ENCODE results near the gene SLC6A16.
"Not testable (repeated sequence)": the region's sequence is repeated elsewhere in the genome, so short reads cannot be mapped to it uniquely, and the experiment has no call there.

The SLC6A16 gene

GRCh38 chr19:49324801-49325576 is at the start of gene SLC6A16:
Gene SLC6A16, minus strand, starts transcription at chr19:49325191. Its CDS starts 13,844 bp downstream, at chr19:49311347.
- DNase-seq, result no peak

- not testable (repeated sequence) for DNase-seq
Measured at GRCh38 chr19:49373174-49373573, 48.2 kb upstream of the SLC6A16 start.

- no peak for DNase-seq
Measured at GRCh38 chr19:49371184-49371583, 46.2 kb upstream of the SLC6A16 start.

- DNase-seq, result no peak
Measured at GRCh38 chr19:49368711-49369358, 43.8 kb upstream of the SLC6A16 start.

- no peak for DNase-seq
Measured at GRCh38 chr19:49366110-49366509, 41.1 kb upstream of the SLC6A16 start.

- no peak for DNase-seq
Measured at GRCh38 chr19:49364083-49364737, 39.2 kb upstream of the SLC6A16 start.

- peak; percentile 51 for DNase-seq
Measured at GRCh38 chr19:49363268-49364082, 38.5 kb upstream of the SLC6A16 start, which contains the start of gene DKKL1. Gene DKKL1, plus strand, starts transcription at chr19:49363877. Its CDS starts 122 bp downstream, at chr19:49363999.

GRCh38 chr19:49362929-49363267 is 37.9 kb upstream of the SLC6A16 start:
- no peak for DNase-seq

- DNase-seq, result peak; percentile 23
Measured at GRCh38 chr19:49362048-49362928, 37.3 kb upstream of the SLC6A16 start, which contains the start of gene TEAD2. Gene TEAD2, minus strand, starts transcription at chr19:49362416. Its CDS starts 2,341 bp downstream, at chr19:49360075.

GRCh38 chr19:49361438-49362047 is 36.6 kb upstream of the SLC6A16 start:
- peak; percentile 20 for DNase-seq

GRCh38 chr19:49359851-49360820 is 35.1 kb upstream of the SLC6A16 start:
- DNase-seq, result no peak

GRCh38 chr19:49357186-49357585 is 32.2 kb upstream of the SLC6A16 start:
- DNase-seq, result no peak

- no peak for DNase-seq
Measured at GRCh38 chr19:49356382-49356781, 31.4 kb upstream of the SLC6A16 start.

GRCh38 chr19:49355909-49356353 is 30.9 kb upstream of the SLC6A16 start:
- DNase-seq, result no peak

- no peak for DNase-seq
Measured at GRCh38 chr19:49349567-49349966, 24.6 kb upstream of the SLC6A16 start.

GRCh38 chr19:49348305-49349189 is 23.6 kb upstream of the SLC6A16 start:
- DNase-seq, result no peak

GRCh38 chr19:49347835-49348234 is 22.8 kb upstream of the SLC6A16 start:
- DNase-seq, result no peak

GRCh38 chr19:49347191-49347590 is 22.2 kb upstream of the SLC6A16 start:
- no peak for DNase-seq

All from stimulated activated CD4-positive, alpha-beta T cell treated with anti-CD3 and anti-CD28 coated beads, Interleukin-4, amount 100 ng/mL, for 1 hour (primary cell).